ENCODE data around the gene SKA1. TPM values are rescaled to one million over a fixed set of nuclear protein-coding genes. Genes with fewer than 3 reads are reported as not detected.

Gene SKA1
- total RNA-seq: 2.9 and 10.3 TPM in 2 replicates

GRCh38 chr18:50374753-50375391 lies at the start of gene SKA1:
SKA1 (plus strand) TSS chr18:50375046; CDS start chr18:50375831, 785 bp downstream.
- peak; percentile 82 to 92 for DNase-seq (ENCODE audit: low read depth in 2 of 2)

GRCh38 chr18:50327983-50328382 lies 46.9 kb upstream of the SKA1 start:
- DNase-seq (ENCODE audit: low read depth in 2 of 2): no peak

GRCh38 chr18:50330176-50330575 lies 44.7 kb upstream of the SKA1 start:
- DNase-seq (ENCODE audit: low read depth in 2 of 2): no peak

- no peak for DNase-seq (ENCODE audit: low read depth in 2 of 2)
Measured at GRCh38 chr18:50331691-50332090, 43.2 kb upstream of the SKA1 start.

GRCh38 chr18:50334546-50335152 lies 40.2 kb upstream of the SKA1 start:
- no peak for DNase-seq (ENCODE audit: low read depth in 2 of 2)

DNA sequence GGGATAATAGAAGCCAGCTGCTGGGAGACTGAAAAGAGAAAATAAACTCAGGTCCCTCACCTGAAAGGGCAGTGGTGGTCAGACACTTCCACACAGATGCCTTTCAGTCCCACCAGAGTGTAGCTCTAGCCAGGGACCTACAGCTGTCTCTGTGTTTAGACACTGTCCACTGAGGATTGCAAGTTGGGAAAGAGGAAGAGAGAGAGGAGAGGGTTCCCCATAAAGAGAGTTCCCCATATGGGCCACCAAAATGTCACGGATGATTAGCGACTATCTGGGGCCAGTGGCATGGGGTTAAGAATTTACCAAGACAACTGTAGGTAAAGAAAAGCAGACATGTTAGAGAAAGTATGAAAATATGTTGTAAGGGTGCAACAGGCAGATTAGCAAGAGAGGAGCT lies 36.7 kb upstream of the SKA1 start:
- DNase-seq (ENCODE audit: low read depth in 2 of 2): no peak

GRCh38 chr18:50338715-50339114 lies 36.1 kb upstream of the SKA1 start:
- DNase-seq (ENCODE audit: low read depth in 2 of 2): no peak

DNA sequence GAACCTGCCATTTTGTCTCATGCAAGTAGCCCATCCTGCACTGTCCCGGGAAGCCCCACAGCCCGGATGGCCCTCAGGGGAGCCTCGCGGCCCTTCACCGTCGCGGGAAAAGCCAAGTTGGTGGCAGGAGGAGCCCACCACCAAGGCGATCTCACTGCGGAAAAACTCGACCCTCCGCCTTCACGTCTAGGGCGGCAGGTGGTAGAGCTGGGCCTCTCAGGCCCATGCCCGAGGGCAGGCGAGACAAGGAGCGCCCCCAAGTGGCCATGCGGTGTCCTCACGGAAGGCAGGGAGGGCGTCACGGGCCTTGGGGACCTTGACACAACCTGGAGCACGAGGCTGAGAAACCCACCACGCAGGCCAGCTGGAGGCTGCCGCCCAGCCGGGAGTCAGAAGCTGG lies 34.8 kb upstream of the SKA1 start:
- DNase-seq (ENCODE audit: low read depth in 2 of 2): no peak

DNA sequence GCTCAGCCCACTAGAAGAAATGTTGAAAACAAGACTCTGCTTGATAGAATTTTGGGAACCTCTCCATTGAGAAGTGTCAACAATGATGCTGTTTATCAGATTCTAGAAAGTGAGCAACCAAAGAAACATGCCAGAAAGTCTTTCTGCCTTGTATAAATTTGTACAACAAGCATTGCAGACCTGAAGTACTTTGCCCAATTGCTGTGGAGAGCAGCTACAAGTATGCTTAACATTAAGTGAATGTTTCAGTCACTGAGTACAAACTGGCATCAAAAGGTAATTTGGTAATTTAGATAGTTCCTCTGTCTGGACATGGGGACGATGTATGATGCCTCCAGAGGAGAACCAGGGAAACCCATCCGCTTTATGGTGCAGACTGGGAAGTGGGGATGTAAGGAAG lies 33.4 kb upstream of the SKA1 start:
- no peak for DNase-seq (ENCODE audit: low read depth in 2 of 2)

DNA sequence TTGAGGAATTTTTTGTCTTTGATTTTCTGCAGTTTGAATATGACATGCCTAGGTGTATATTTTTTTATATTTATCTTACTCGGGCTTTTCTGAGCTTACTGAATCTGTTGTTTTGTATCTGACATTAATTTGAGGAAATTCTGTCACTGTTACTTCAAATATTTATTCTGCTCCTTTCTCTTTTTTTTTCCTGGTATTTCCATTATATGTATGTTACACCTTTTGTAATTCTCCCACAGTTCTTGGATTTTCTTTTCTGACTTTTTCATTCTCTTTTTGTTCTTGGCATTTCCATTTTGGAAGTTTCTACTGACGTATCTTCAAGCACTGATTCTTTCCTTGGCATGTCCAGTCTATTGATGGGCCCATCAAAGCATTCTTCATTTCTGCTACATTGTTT lies 24.1 kb upstream of the SKA1 start:
- DNase-seq (ENCODE audit: low read depth in 2 of 2): no peak

DNA sequence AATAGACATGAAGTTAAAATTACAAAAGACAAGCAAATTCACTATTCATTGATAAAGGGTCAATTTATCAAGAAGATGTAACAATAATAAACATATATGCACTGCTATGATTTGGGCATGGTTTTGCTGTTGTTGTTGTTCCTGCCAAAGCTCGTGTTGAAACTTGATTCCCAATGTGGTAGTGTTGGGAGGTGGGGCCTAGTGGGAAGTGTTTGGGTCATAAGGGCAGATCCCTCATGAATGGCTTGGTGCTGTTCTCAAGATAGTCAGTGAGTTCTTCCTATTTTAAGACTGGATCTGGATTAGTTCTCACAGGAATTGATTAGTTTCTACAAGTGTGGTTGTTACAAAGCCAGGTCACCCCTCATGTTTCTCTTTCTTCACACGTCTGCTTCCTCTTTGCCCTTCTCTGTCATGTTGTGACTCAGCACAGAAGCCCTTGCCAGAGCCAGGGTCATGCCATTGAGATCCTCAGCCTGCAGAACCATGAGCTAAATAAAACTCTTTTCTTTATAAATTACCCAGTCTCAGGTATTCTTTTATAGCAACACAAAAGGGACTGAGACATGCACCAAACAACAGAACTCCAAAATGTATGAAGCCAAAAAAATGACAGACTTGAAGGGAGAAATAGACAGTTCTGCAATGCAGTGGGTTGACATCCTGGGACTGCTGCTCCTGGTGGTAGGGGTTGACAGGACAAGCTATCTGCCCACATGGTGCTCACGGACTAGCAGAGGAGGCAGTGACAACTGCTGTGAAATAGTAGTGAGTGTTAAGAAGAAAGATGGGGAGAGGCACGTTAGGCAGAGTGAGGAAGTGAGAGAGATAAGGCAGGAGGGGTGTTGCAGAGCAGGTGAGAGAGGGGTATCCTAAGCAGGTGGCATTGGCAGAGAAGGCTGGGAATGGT lies 18.6 kb upstream of the SKA1 start:
- DNase-seq (ENCODE audit: low read depth in 2 of 2): peak in 1 of 2 donors; percentile 37

DNA sequence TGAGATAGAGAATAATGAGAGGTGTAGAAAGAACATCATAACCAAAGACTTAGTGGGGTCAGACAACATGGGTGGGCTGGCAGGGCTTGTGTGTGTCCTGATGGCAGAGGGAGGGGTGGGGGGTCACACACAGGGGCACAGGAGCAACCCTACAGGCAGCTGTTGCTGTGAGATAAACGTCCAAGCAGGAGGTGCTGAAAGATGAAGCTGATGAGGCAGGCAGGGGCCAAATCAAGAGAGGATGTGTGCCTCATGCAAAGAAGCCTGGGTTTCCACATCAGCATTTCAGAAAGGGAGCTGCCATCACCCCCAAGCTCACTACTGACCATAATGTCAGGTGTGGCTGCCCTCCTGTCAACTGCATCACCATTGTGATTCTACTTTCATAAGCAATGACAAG lies 16.0 kb upstream of the SKA1 start:
- DNase-seq (ENCODE audit: low read depth in 2 of 2): no peak

DNA sequence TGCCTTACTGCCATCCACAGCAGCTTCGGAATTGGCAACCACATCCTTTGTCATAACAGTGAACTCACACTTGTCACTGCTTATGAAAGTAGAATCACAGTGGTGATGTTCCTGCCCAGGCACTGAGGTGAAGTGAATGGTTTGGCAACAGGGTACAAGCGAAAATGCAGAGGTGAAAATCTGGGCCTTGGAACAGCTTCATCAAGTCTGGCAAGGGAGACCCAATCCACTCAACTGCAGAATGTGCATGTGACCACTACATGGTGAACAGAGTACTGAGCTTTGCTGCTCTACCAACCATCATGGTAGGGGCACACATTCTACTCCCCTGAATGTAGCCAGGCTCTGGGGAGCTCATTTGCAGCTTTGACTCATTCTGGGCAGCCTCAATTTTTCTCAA lies 15.0 kb upstream of the SKA1 start:
- DNase-seq (ENCODE audit: low read depth in 2 of 2): no peak

GRCh38 chr18:50360611-50361010 lies 14.2 kb upstream of the SKA1 start:
- DNase-seq (ENCODE audit: low read depth in 2 of 2): no peak

- no peak for DNase-seq (ENCODE audit: low read depth in 2 of 2)
Measured at GRCh38 chr18:50369672-50370071, 5.2 kb upstream of the SKA1 start.

DNA sequence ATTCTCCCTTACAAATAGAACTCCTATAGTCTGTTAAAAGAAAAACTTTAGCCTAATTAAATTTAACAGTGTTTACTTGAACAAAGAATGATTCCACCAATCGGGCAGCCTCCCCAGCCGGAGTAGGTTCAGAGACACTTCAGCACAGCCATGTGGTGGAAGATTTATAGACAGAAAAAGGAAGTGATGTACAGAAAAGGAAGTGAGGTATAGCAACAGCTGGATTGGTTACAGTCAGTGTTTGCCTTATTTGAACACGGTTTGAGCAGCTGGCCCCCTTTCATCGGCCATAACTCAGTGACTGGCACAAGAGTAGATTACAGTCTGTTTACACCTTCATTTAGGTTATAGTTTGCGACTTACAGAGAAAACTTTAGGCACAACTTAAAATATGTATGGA lies 2.1 kb upstream of the SKA1 start:
- no peak for DNase-seq (ENCODE audit: low read depth in 2 of 2)

DNA sequence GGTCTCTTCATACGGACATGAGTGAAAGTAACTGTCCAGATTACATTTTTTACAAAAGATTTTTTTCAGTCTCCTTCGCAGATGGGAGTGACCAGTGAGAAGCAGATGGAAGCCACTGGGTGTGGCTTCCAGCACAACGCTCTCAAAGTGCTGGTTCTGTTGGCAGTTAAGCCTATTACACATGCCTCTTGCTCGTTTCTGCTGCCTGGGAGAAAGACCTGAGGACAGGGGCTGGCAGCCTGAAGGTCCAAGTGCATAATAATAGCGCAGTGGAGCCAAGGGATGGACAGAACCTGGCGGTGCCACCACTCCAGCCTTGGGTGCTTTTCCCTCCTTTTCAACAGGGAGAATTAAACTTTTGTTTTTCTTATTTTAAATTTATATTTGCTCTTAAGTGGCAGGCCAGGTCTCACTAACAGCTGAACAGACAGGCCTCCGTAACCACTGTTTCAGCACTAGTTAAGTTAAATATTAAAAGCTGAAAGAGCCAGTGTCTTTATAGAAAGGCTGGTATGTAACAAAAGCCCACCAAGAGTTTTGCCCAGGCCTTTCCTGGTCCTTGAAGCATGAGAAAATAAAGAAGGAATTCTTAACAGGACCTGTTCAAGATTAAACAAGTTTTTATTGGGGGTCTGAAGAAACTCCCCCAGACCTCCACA lies 1.2 kb upstream of the SKA1 start:
- DNase-seq (ENCODE audit: low read depth in 2 of 2): no peak

GRCh38 chr18:50374220-50374752 lies 560 bp upstream of the SKA1 start:
- no peak for DNase-seq (ENCODE audit: low read depth in 2 of 2)

GRCh38 chr18:50377061-50377798 lies 2.4 kb downstream of the SKA1 start:
- no peak for DNase-seq (ENCODE audit: low read depth in 2 of 2)

DNA sequence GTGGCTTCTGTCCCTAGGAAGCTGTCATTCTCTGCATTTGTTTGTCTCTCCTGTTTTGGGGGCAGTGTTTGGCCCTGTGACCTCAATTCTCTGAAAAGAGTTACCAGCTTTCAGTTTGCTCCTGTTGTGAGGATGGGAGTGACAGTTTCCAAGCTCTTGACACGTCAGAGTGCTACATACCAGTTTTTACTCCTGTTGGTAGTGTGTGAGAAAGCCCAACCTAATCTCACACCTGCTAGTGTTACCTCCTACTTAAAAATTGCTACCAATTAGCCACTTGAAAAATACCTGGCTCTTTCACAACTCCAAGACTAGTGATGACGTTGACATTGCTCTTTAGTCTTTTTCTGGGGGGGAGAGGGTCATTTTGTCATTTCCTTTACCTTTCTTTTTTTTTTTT lies 14.1 kb downstream of the SKA1 start:
- DNase-seq (ENCODE audit: low read depth in 2 of 2): no peak

- no peak for DNase-seq (ENCODE audit: low read depth in 2 of 2)
Measured at GRCh38 chr18:50393802-50394201, 19.0 kb downstream of the SKA1 start.

Data from dermis microvascular lymphatic vessel endothelial cell (primary cell).